Gastroesophageal sphincter (tissue), 4 donors: ENCODE results near the gene DCUN1D3. TPM values are rescaled to one million over a fixed set of nuclear protein-coding genes. Genes with fewer than 3 reads are reported as not detected.
A peak's percentile ranks its signal among the peaks of the same experiment; 100 is the strongest.
"Not testable (repeated sequence)": the region's sequence is repeated elsewhere in the genome, so short reads cannot be mapped to it uniquely, and the experiment has no call there.

ENCODE experiments used
- ATAC-seq: fragments of 150-250 bp; one replicate; pipeline ENCODE4 v1.9.1; 2016; ENCODE audit warnings: mild to moderate bottlenecking, moderate library complexity
- H3K27ac ChIP-seq, 4 donors: fragments of 200-600 bp; sonication (generic) in 3 of 4; 1 replicate in 3 of 4; 2 replicates in 1 of 4; pipeline ENCODE4 v1.5.1; 2016 to 2019
- H3K27me3 ChIP-seq: fragments of 200-600 bp; sonication (generic); one replicate; pipeline ENCODE4 v1.5.1; 2019
- H3K36me3 ChIP-seq, 2 donors: fragments of 200-600 bp; sonication (generic); one replicate each; pipeline ENCODE4 v1.5.1; 2019; ENCODE audit warnings: control low read depth in 1 of 2
- H3K4me1 ChIP-seq, 3 donors: fragments of 200-600 bp; sonication (generic); 1 replicate in 2 of 3; 2 replicates in 1 of 3; pipeline ENCODE4 v1.5.1; 2016 to 2019; ENCODE audit warnings: control low read depth in 2 of 3
- H3K4me3 ChIP-seq, 2 donors: fragments of 200-600 bp; sonication (generic); one replicate each; pipeline ENCODE4 v1.5.1; 2019; ENCODE audit warnings: mild to moderate bottlenecking in 1 of 2, moderate library complexity in 1 of 2
- H3K9me3 ChIP-seq, 3 donors: fragments of 200-600 bp; sonication (generic); one replicate each; pipeline ENCODE4 v1.5.1; 2017 to 2019; ENCODE audit warnings: control low read depth in 2 of 3
- CTCF ChIP-seq, 4 experiments: fragments of 200-600 bp in 2 of 4; fragments of 450-650 bp in 2 of 4; sonication (generic) in 1 of 4; IDR thresholded peaks; one replicate each; pipeline ENCODE4 v1.5.1; 2017 to 2019; ENCODE audit warnings: antibody characterized with exemption in 4 of 4, mild to moderate bottlenecking in 2 of 4, moderate library complexity in 2 of 4
- EP300 ChIP-seq: sonication (generic); formaldehyde crosslinking; IDR thresholded peaks from one replicate; pipeline ENCODE4 v1.6.1; 2017; ENCODE audit warnings: antibody characterized with exemption, mild to moderate bottlenecking
- POLR2A ChIP-seq, 2 donors: fragments of 450-650 bp; IDR thresholded peaks; one replicate each; pipeline ENCODE4 v1.6.1; 2017; ENCODE audit warnings: antibody characterized with exemption in 2 of 2, mild to moderate bottlenecking in 2 of 2, moderate library complexity in 1 of 2
- POLR2AphosphoS5 ChIP-seq: sonication (generic); formaldehyde crosslinking; IDR thresholded peaks from one replicate; pipeline ENCODE4 v1.6.1; 2017; ENCODE audit warnings: antibody characterized with exemption
- WGBS, 2 donors: methylation state at CpG; one replicate each; pipeline ENCODE4 v1.1.5; 2018; ENCODE audit warnings: low coverage in 1 of 2; 5-methylcytosine and 5-hydroxymethylcytosine counted together
- small RNA-seq, 4 donors: library from RNA; depleted of rRNA; stranded (forward); fragments of <200 nt; gene quantifications; one replicate each; pipeline ENCODE3, GENCODE V24; 2016
- total RNA-seq, 4 donors: library from RNA; depleted of rRNA; stranded (reverse); fragments of >200 nt; gene quantifications; one replicate each; pipeline ENCODE4 v1.1.0, GENCODE V29; 2016

The DCUN1D3 gene
- total RNA-seq, 4 donors from 2014 or later, result 28.6 to 35.7 (median 33.5) TPM

- ATAC-seq, result no peak
- Histone ChIP-seq H3K4me3 (no peak overlapping the region), H3K27ac (no peak overlapping the region), H3K27me3 (no peaks in the 10 kb centered on the region), H3K36me3 (peaks cover 0 to 5% of the 10 kb centered on the region in 2 donors), H3K9me3 (no peaks in the 10 kb centered on the region), H3K4me1 (peaks cover 0 to 23% (median 0%) of the 10 kb centered on the region in 3 donors)
- no peak for TF ChIP-seq POLR2AphosphoS5
- no peak for TF ChIP-seq CTCF (IDR thresholded peaks at IDR 0.05)
- TF ChIP-seq EP300, result no peak
- TF ChIP-seq POLR2A (IDR thresholded peaks at IDR 0.05), result no peak
- 87 to 88% methylated on average over 3 to 5 of the region's 11 CpGs for WGBS, 2 donors
Observed at GRCh38 chr16:20807862-20808261, 92.3 kb downstream of the DCUN1D3 start.

DNA sequence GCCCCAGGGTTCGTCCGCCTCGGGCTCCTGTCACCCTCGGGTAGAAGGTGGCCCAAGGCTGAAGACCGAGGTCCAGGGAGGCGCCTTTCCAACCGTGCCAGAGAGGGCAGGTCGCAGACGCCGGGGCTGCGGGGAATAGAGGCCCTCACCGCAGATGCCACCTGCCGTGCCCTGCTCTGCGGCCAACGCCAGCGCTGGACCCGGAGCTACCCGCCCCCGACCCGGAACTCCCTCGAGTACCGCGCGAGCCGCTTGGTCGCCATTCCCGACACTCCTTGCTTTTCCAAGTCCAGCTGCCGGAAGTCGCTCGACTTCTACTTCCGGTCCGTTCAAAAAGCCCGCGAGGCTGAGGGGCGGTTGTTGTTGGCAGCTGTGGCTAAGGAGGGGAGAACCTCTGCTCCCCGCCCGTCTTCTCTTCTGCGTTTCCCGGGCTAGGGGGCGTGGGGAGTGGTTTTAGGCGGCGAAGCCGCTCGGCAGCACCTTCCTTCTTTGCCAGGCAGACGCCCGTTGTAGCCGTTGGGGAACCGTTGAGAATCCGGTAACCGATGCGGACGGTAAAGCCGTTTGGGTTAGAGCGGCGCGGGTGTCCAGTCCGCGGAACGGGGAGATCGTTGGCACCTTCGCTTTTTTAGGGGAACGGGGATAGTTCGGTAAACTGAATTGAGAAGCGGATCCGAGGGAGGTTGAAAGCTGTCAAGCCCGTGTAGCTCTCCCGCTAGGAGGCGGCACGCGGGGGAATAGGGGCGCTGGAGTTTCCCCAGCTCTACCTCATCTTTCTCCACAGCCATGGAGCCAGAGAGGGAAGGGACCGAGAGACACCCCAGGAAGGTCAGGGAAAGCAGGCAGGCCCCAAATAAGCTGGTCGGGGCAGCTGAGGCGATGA lies 93.7 kb downstream of the DCUN1D3 start, which contains the start of the genes ERI2 and REXO5:
TSS of gene ERI2 (minus strand) at position 305 of the 883 bp plus-strand sequence. CDS start at position 263, 42 bp downstream.
TSS of gene REXO5 (plus strand) at position 360 of the 883 bp plus-strand sequence. CDS start at position 787, 427 bp downstream.
- Histone ChIP-seq H3K4me3 (peak within 1 kb of the TSS; percentile 65 to 78), H3K27ac (peak within 1 kb of the TSS; percentile 86 to 93 (median 88)), H3K9me3 (no peaks in the 10 kb centered on the region), H3K4me1 (peaks cover 0 to 23% (median 0%) of the 10 kb centered on the region in 3 donors), H3K27me3 (no peaks in the 10 kb centered on the region), H3K36me3 (peaks cover 0 to 13% of the 10 kb centered on the region in 2 donors)
- no CpG with 5 or more reads among the region's 74 CpGs for WGBS, 2 donors
- no peak for TF ChIP-seq EP300
- TF ChIP-seq POLR2AphosphoS5, result peak; percentile 45
- TF ChIP-seq CTCF (IDR thresholded peaks at IDR 0.05), result peak in 3 of 4 experiments; percentile 7 to 55 (median 28)
- peak; percentile 22 to 45 for TF ChIP-seq POLR2A (IDR thresholded peaks at IDR 0.05)
- ATAC-seq, result peak; percentile 92

DNA sequence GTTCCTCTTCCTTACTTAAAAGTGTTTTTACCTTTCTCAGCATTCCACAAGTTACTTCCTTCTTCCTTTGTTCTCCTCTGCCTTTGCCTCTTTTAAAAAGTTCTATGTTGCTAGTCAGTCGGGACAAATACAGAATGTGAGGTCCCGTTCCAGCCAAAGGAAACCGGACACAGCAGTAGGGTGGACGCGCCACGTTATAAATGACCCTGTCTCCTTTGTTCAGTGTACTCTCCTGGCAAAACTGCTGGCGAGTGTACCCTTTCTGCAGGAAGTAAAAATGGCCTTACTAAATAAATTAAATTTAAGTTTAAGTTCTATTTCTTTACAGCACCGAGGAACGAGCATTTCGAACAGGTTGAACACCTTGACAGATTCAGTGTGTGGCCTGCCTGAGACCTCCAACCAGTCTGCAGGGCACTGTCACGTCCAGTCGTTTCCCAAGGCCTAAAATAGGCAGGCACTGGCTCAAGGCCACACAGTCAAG lies 94.4 kb downstream of the DCUN1D3 start:
- H3K9me3 ChIP-seq, ATAC-seq, H3K27me3 ChIP-seq: not testable (repeated sequence)
- peak overlapping the region; percentile 65 to 78 for H3K4me3 ChIP-seq
- peak overlapping the region; percentile 86 to 93 (median 88) for H3K27ac ChIP-seq
- 0 to 3% methylated on average over 10 of the region's 12 CpGs for WGBS, 2 donors
- H3K4me1 ChIP-seq, result peaks cover 0 to 23% (median 0%) of the 10 kb centered on the region in 3 donors
- peaks cover 0 to 13% of the 10 kb centered on the region in 2 donors for H3K36me3 ChIP-seq

Small RNA genes lying within 50 kb of the gene (small RNA-seq; reads per million reads assigned to genes)
- gene RF00618, result 0 reads per million in 4 donors

Other genes with a start within 250 kb of the DCUN1D3 start
- gene ACSM1, start 202.7 kb downstream of the DCUN1D3 start, total RNA-seq, result 1 to 10 TPM in 1 of 4 donors, under 1 TPM in 3; 0.46 to 1.2 (median 0.74) TPM
- 100 to 1,000 TPM in 2 of 4 donors, 10 to 100 TPM in 2; 59.6 to 120 (median 91.8) TPM for gene THUMPD1, start 158.5 kb downstream of the DCUN1D3 start, total RNA-seq
- gene ACSM3, start 136.3 kb downstream of the DCUN1D3 start, total RNA-seq, result 10 to 100 TPM in 1 of 4 donors, 1 to 10 TPM in 3; 4.5 to 24.8 (median 6.8) TPM
- 10 to 100 TPM in 3 of 4 donors, 1 to 10 TPM in 1; 7.7 to 21.8 (median 12.2) TPM for gene ERI2, start 93.9 kb downstream of the DCUN1D3 start, total RNA-seq
- gene REXO5, start 93.8 kb downstream of the DCUN1D3 start, total RNA-seq, result 1 to 10 TPM; 2.2 to 6.9 (median 3.7) TPM
- 10 to 100 TPM; 54.3 to 88.7 (median 58.7) TPM for gene LYRM1, start 413 bp upstream of the DCUN1D3 start, total RNA-seq